ENCODE measurements around the gene RBM33. TPM values are rescaled to one million over a fixed set of nuclear protein-coding genes. Genes with fewer than 3 reads are reported as not detected.

The RBM33 gene
- total RNA-seq, 1 experiment from 2014 or later: 34.4 TPM

- H3K79me2 ChIP-seq (ENCODE audit: low read length): peaks cover 92% of the 10 kb centered on the region
- DNase-seq: no peak
- no peak overlapping the region for H3K27ac ChIP-seq (ENCODE audit: low read length)
- H3K4me2 ChIP-seq (ENCODE audit: low read depth, low read length, poor library complexity, severe bottlenecking): no peak overlapping the region
- H3K4me1 ChIP-seq (ENCODE audit: low read length): peaks cover 5% of the 10 kb centered on the region; the same call in 1 of the 2 replicates
- peaks cover 24% of the 10 kb centered on the region; the same call in 1 of the 2 replicates for H3K36me3 ChIP-seq (ENCODE audit: insufficient read depth, low read length)
- H2AFZ ChIP-seq (ENCODE audit: low read length): no peak overlapping the region
- no peaks in the 10 kb centered on the region for H3K9me3 ChIP-seq (ENCODE audit: low read length)
- no peaks in the 10 kb centered on the region for H3K27me3 ChIP-seq (ENCODE audit: low read length)
- H3K9me2 ChIP-seq (replicated peaks; ENCODE audit: insufficient read depth, low read length): no peaks in the 10 kb centered on the region
- no peak overlapping the region for H3K9ac ChIP-seq (ENCODE audit: low read length)
- peaks cover 13% of the 10 kb centered on the region; the same call in 1 of the 2 replicates for H4K20me1 ChIP-seq (ENCODE audit: insufficient read depth, low read depth, low read length)
- no peak overlapping the region for H3K4me3 ChIP-seq (ENCODE audit: low read length)
These were observed 30.1 kb downstream of the RBM33 start for GRCh38 chr7:155674556-155674955.

- Histone ChIP-seq H3K27me3 (ENCODE audit: low read length) (no peaks in the 10 kb centered on the region), H2AFZ (ENCODE audit: low read length) (no peak overlapping the region), H3K9ac (ENCODE audit: low read length) (no peak overlapping the region), H3K4me3 (ENCODE audit: low read length) (no peak overlapping the region), H3K36me3 (ENCODE audit: insufficient read depth, low read length) (peaks cover 37% of the 10 kb centered on the region; the same call in 1 of the 2 replicates), H3K4me2 (ENCODE audit: low read depth, low read length, poor library complexity, severe bottlenecking) (no peak overlapping the region), H3K4me1 (ENCODE audit: low read length) (peaks cover 5% of the 10 kb centered on the region; the same call in 1 of the 2 replicates), H3K79me2 (ENCODE audit: low read length) (peaks cover 91% of the 10 kb centered on the region), H3K9me3 (ENCODE audit: low read length) (no peaks in the 10 kb centered on the region), H3K9me2 (replicated peaks; ENCODE audit: insufficient read depth, low read length) (no peaks in the 10 kb centered on the region), H4K20me1 (ENCODE audit: insufficient read depth, low read depth, low read length) (0 out of 2 replicates have a peak, but pooled peaks cover 7% of the 10 kb centered on the region), H3K27ac (ENCODE audit: low read length) (no peak overlapping the region)
- peak; percentile 48 for DNase-seq
These were observed 31.6 kb downstream of the RBM33 start for GRCh38 chr7:155676052-155676451.

GRCh38 chr7:155677688-155678087, 33.2 kb downstream of the RBM33 start:
- Histone ChIP-seq H4K20me1 (ENCODE audit: insufficient read depth, low read depth, low read length) (no peaks in the 10 kb centered on the region), H3K4me2 (ENCODE audit: low read depth, low read length, poor library complexity, severe bottlenecking) (no peak overlapping the region), H3K9ac (ENCODE audit: low read length) (no peak overlapping the region)

GRCh38 chr7:155680124-155680523, 35.7 kb downstream of the RBM33 start:
- Histone ChIP-seq H3K9ac (ENCODE audit: low read length) (no peak overlapping the region), H3K27me3 (ENCODE audit: low read length) (no peaks in the 10 kb centered on the region), H3K9me2 (replicated peaks; ENCODE audit: insufficient read depth, low read length) (no peaks in the 10 kb centered on the region), H3K4me2 (ENCODE audit: low read depth, low read length, poor library complexity, severe bottlenecking) (no peak overlapping the region), H3K4me1 (ENCODE audit: low read length) (peaks cover 5% of the 10 kb centered on the region; the same call in 1 of the 2 replicates), H3K79me2 (ENCODE audit: low read length) (peaks cover 99% of the 10 kb centered on the region), H2AFZ (ENCODE audit: low read length) (no peak overlapping the region), H3K9me3 (ENCODE audit: low read length) (no peaks in the 10 kb centered on the region), H3K4me3 (ENCODE audit: low read length) (no peak overlapping the region), H3K27ac (ENCODE audit: low read length) (no peak overlapping the region), H3K36me3 (ENCODE audit: insufficient read depth, low read length) (peaks cover 60% of the 10 kb centered on the region), H4K20me1 (ENCODE audit: insufficient read depth, low read depth, low read length) (no peaks in the 10 kb centered on the region)
- no peak for DNase-seq

More at GRCh38 chr7:155677688-155678087, 33.2 kb downstream of the RBM33 start:
- Histone ChIP-seq H3K4me1 (ENCODE audit: low read length) (peaks cover 5% of the 10 kb centered on the region; the same call in 1 of the 2 replicates), H3K4me3 (ENCODE audit: low read length) (no peak overlapping the region), H3K36me3 (ENCODE audit: insufficient read depth, low read length) (peaks cover 45% of the 10 kb centered on the region), H3K79me2 (ENCODE audit: low read length) (peaks cover 91% of the 10 kb centered on the region), H2AFZ (ENCODE audit: low read length) (no peak overlapping the region), H3K9me2 (replicated peaks; ENCODE audit: insufficient read depth, low read length) (no peaks in the 10 kb centered on the region), H3K27me3 (ENCODE audit: low read length) (no peaks in the 10 kb centered on the region), H3K27ac (ENCODE audit: low read length) (no peak overlapping the region), H3K9me3 (ENCODE audit: low read length) (no peaks in the 10 kb centered on the region)
- no peak for DNase-seq

- H3K4me1 ChIP-seq (ENCODE audit: low read length): peaks cover 3% of the 10 kb centered on the region; the same call in 1 of the 2 replicates
- no peaks in the 10 kb centered on the region for H3K27me3 ChIP-seq (ENCODE audit: low read length)
- no peak overlapping the region for H3K27ac ChIP-seq (ENCODE audit: low read length)
- peaks cover 66% of the 10 kb centered on the region for H3K36me3 ChIP-seq (ENCODE audit: insufficient read depth, low read length)
- no peaks in the 10 kb centered on the region for H3K9me2 ChIP-seq (replicated peaks; ENCODE audit: insufficient read depth, low read length)
- no peak overlapping the region for H3K4me3 ChIP-seq (ENCODE audit: low read length)
- DNase-seq: no peak
- H2AFZ ChIP-seq (ENCODE audit: low read length): no peak overlapping the region
- peaks cover 99% of the 10 kb centered on the region for H3K79me2 ChIP-seq (ENCODE audit: low read length)
- H3K4me2 ChIP-seq (ENCODE audit: low read depth, low read length, poor library complexity, severe bottlenecking): no peak overlapping the region
- H3K9me3 ChIP-seq (ENCODE audit: low read length): 0 out of 2 replicates have a peak, but pooled peaks cover under 1% of the 10 kb centered on the region
- H3K9ac ChIP-seq (ENCODE audit: low read length): no peak overlapping the region
- no peaks in the 10 kb centered on the region for H4K20me1 ChIP-seq (ENCODE audit: insufficient read depth, low read depth, low read length)
These were observed 36.4 kb downstream of the RBM33 start for GRCh38 chr7:155680864-155681263.

- no peaks in the 10 kb centered on the region for H3K9me2 ChIP-seq (replicated peaks; ENCODE audit: insufficient read depth, low read length)
- H3K4me2 ChIP-seq (ENCODE audit: low read depth, low read length, poor library complexity, severe bottlenecking): no peak overlapping the region
- no peak overlapping the region for H3K9ac ChIP-seq (ENCODE audit: low read length)
- no peak overlapping the region for H3K27ac ChIP-seq (ENCODE audit: low read length)
- H4K20me1 ChIP-seq (ENCODE audit: insufficient read depth, low read depth, low read length): no peaks in the 10 kb centered on the region
- DNase-seq: no peak
- H3K4me1 ChIP-seq (ENCODE audit: low read length): no peaks in the 10 kb centered on the region
- H3K27me3 ChIP-seq (ENCODE audit: low read length): no peaks in the 10 kb centered on the region
- H2AFZ ChIP-seq (ENCODE audit: low read length): no peak overlapping the region
- H3K79me2 ChIP-seq (ENCODE audit: low read length): peaks cover 97% of the 10 kb centered on the region
- H3K36me3 ChIP-seq (ENCODE audit: insufficient read depth, low read length): peaks cover 70% of the 10 kb centered on the region
- 0 out of 2 replicates have a peak, but pooled peaks cover 4% of the 10 kb centered on the region for H3K9me3 ChIP-seq (ENCODE audit: low read length)
- H3K4me3 ChIP-seq (ENCODE audit: low read length): no peak overlapping the region
These were observed 37.2 kb downstream of the RBM33 start for GRCh38 chr7:155681663-155682062.

- Histone ChIP-seq H3K27me3 (ENCODE audit: low read length) (no peaks in the 10 kb centered on the region), H3K4me1 (ENCODE audit: low read length) (no peaks in the 10 kb centered on the region), H3K9me3 (ENCODE audit: low read length) (0 out of 2 replicates have a peak, but pooled peaks cover 4% of the 10 kb centered on the region), H3K4me3 (ENCODE audit: low read length) (no peak overlapping the region), H3K27ac (ENCODE audit: low read length) (no peak overlapping the region), H3K79me2 (ENCODE audit: low read length) (peaks cover 92% of the 10 kb centered on the region), H2AFZ (ENCODE audit: low read length) (no peak overlapping the region), H3K36me3 (ENCODE audit: insufficient read depth, low read length) (peaks cover 70% of the 10 kb centered on the region), H4K20me1 (ENCODE audit: insufficient read depth, low read depth, low read length) (no peaks in the 10 kb centered on the region), H3K9ac (ENCODE audit: low read length) (no peak overlapping the region), H3K9me2 (replicated peaks; ENCODE audit: insufficient read depth, low read length) (no peaks in the 10 kb centered on the region), H3K4me2 (ENCODE audit: low read depth, low read length, poor library complexity, severe bottlenecking) (no peak overlapping the region)
- no peak for DNase-seq
These were observed 38.0 kb downstream of the RBM33 start for GRCh38 chr7:155682484-155682883.

- Histone ChIP-seq H3K4me1 (ENCODE audit: low read length) (no peaks in the 10 kb centered on the region), H3K27ac (ENCODE audit: low read length) (no peak overlapping the region), H3K79me2 (ENCODE audit: low read length) (peaks cover 91% of the 10 kb centered on the region), H3K9ac (ENCODE audit: low read length) (no peak overlapping the region), H3K9me3 (ENCODE audit: low read length) (0 out of 2 replicates have a peak, but pooled peaks cover 4% of the 10 kb centered on the region), H3K36me3 (ENCODE audit: insufficient read depth, low read length) (peaks cover 66% of the 10 kb centered on the region), H3K4me2 (ENCODE audit: low read depth, low read length, poor library complexity, severe bottlenecking) (no peak overlapping the region), H3K4me3 (ENCODE audit: low read length) (no peak overlapping the region), H4K20me1 (ENCODE audit: insufficient read depth, low read depth, low read length) (no peaks in the 10 kb centered on the region), H3K9me2 (replicated peaks; ENCODE audit: insufficient read depth, low read length) (no peaks in the 10 kb centered on the region), H2AFZ (ENCODE audit: low read length) (no peak overlapping the region), H3K27me3 (ENCODE audit: low read length) (no peaks in the 10 kb centered on the region)
- no peak for DNase-seq
These were observed 38.6 kb downstream of the RBM33 start for GRCh38 chr7:155683098-155683497.
